ENCODE results near the gene SHISA9.

Gene SHISA9

GRCh38 chr16:12999368-12999767 is 98.0 kb downstream of the SHISA9 start:
- Histone ChIP-seq H4K91ac (ENCODE audit: low read length) (no peak overlapping the region), H3K27me3 (ENCODE audit: control insufficient read depth in 1 of 2, insufficient read depth in 1 of 2, low read length in 2 of 2) (no peaks in the 10 kb centered on the region), H3K4me1 (ENCODE audit: control insufficient read depth, insufficient read depth, low read depth, low read length) (no peaks in the 10 kb centered on the region), H3K14ac (ENCODE audit: low read length in 2 of 2) (no peak overlapping the region), H3K27ac (ENCODE audit: low read length, poor library complexity, severe bottlenecking) (no peak overlapping the region), H2BK12ac (ENCODE audit: low read length in 2 of 2) (no peak overlapping the region), H3K36me3 (ENCODE audit: control insufficient read depth in 1 of 2, insufficient read depth in 2 of 2, low read depth in 1 of 2, low read length in 2 of 2) (no peaks in the 10 kb centered on the region), H3K9ac (ENCODE audit: low read length) (no peak overlapping the region), H4K8ac (ENCODE audit: low read length) (no peak overlapping the region), H2BK120ac (ENCODE audit: low read depth, low read length) (no peak overlapping the region), H3K4ac (ENCODE audit: low read depth in 1 of 2, low read length in 2 of 2) (no peak overlapping the region), H3K4me2 (ENCODE audit: low read length, poor library complexity, severe bottlenecking) (no peak overlapping the region), H3K79me1 (replicated peaks; ENCODE audit: low read length, poor library complexity, severe bottlenecking) (no peaks in the 10 kb centered on the region), H2BK5ac (ENCODE audit: low read depth, low read length, poor library complexity, severe bottlenecking) (no peak overlapping the region), H2BK15ac (ENCODE audit: low read depth, poor library complexity, severe bottlenecking) (no peak overlapping the region), H2AFZ (ENCODE audit: low read depth, low read length) (no peak overlapping the region), H3K23ac (ENCODE audit: low read length in 2 of 2) (no peak overlapping the region), H3K4me3 (ENCODE audit: insufficient read depth in 1 of 2, low read depth in 1 of 2, low read length in 2 of 2) (no peak overlapping the region), H3K18ac (ENCODE audit: low read depth in 1 of 2, low read length in 2 of 2) (no peak overlapping the region), H2AK5ac (ENCODE audit: low read length, severe bottlenecking) (no peak overlapping the region), H3K9me3 (ENCODE audit: control insufficient read depth, low read length) (peaks cover 7% of the 10 kb centered on the region)
- WGBS: 72% methylated on average over 3 of the region's 3 CpGs
- DNase-seq: no peak

GRCh38 chr16:13005721-13006247 is 104.4 kb downstream of the SHISA9 start:
- Histone ChIP-seq H3K4me2 (ENCODE audit: low read length, poor library complexity, severe bottlenecking) (no peak overlapping the region), H4K8ac (ENCODE audit: low read length) (no peak overlapping the region), H2BK12ac (ENCODE audit: low read length in 2 of 2) (no peak overlapping the region), H3K27me3 (ENCODE audit: control insufficient read depth in 1 of 2, insufficient read depth in 1 of 2, low read length in 2 of 2) (no peaks in the 10 kb centered on the region), H2BK15ac (ENCODE audit: low read depth, poor library complexity, severe bottlenecking) (no peak overlapping the region), H3K36me3 (ENCODE audit: control insufficient read depth in 1 of 2, insufficient read depth in 2 of 2, low read depth in 1 of 2, low read length in 2 of 2) (no peaks in the 10 kb centered on the region), H3K9me3 (ENCODE audit: control insufficient read depth, low read length) (no peaks in the 10 kb centered on the region), H2BK120ac (ENCODE audit: low read depth, low read length) (no peak overlapping the region), H3K18ac (ENCODE audit: low read depth in 1 of 2, low read length in 2 of 2) (no peak overlapping the region), H2BK5ac (ENCODE audit: low read depth, low read length, poor library complexity, severe bottlenecking) (no peak overlapping the region), H3K9ac (ENCODE audit: low read length) (no peak overlapping the region), H4K91ac (ENCODE audit: low read length) (no peak overlapping the region), H3K79me1 (replicated peaks; ENCODE audit: low read length, poor library complexity, severe bottlenecking) (no peaks in the 10 kb centered on the region), H2AFZ (ENCODE audit: low read depth, low read length) (no peak overlapping the region), H3K4me1 (ENCODE audit: control insufficient read depth, insufficient read depth, low read depth, low read length) (no peaks in the 10 kb centered on the region), H2AK5ac (ENCODE audit: low read length, severe bottlenecking) (no peak overlapping the region), H3K4me3 (ENCODE audit: insufficient read depth in 1 of 2, low read depth in 1 of 2, low read length in 2 of 2) (no peak overlapping the region), H3K27ac (ENCODE audit: low read length, poor library complexity, severe bottlenecking) (no peak overlapping the region), H3K4ac (ENCODE audit: low read depth in 1 of 2, low read length in 2 of 2) (no peak overlapping the region), H3K14ac (ENCODE audit: low read length in 2 of 2) (no peak overlapping the region), H3K23ac (ENCODE audit: low read length in 2 of 2) (no peak overlapping the region)
- DNase-seq: no peak
- WGBS: 84% methylated on average over 12 of the region's 12 CpGs

DNA sequence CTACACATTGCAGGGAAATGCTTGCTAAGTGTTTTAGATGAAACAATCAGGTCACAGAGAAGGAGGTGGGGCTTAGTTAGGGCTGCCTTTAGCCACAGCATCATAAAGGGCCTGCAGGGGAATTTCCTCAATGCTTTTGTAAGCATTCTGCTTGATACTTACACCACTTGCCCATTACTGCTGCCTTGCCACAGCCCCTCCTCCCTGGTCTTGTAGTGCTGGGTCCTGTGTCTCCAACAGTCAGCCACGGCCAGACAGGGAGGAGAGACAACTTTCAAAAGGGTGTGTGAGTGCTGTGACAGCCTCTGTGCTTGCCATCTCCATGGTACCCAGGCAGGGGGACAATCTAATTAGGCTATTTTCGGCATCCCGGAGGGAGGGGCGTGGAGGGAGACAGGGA is 111.2 kb downstream of the SHISA9 start:
- Histone ChIP-seq H2BK15ac (ENCODE audit: low read depth, poor library complexity, severe bottlenecking) (no peak overlapping the region), H2BK12ac (ENCODE audit: low read length in 2 of 2) (no peak overlapping the region), H3K23ac (ENCODE audit: low read length in 2 of 2) (no peak overlapping the region), H3K79me1 (replicated peaks; ENCODE audit: low read length, poor library complexity, severe bottlenecking) (no peaks in the 10 kb centered on the region), H3K18ac (ENCODE audit: low read depth in 1 of 2, low read length in 2 of 2) (no peak overlapping the region), H4K91ac (ENCODE audit: low read length) (no peak overlapping the region), H4K8ac (ENCODE audit: low read length) (no peak overlapping the region), H2AK5ac (ENCODE audit: low read length, severe bottlenecking) (no peak overlapping the region), H3K4ac (ENCODE audit: low read depth in 1 of 2, low read length in 2 of 2) (no peak overlapping the region), H3K4me1 (ENCODE audit: control insufficient read depth, insufficient read depth, low read depth, low read length) (no peaks in the 10 kb centered on the region), H3K27me3 (ENCODE audit: control insufficient read depth in 1 of 2, insufficient read depth in 1 of 2, low read length in 2 of 2) (no peaks in the 10 kb centered on the region), H3K9ac (ENCODE audit: low read length) (no peak overlapping the region), H3K14ac (ENCODE audit: low read length in 2 of 2) (no peak overlapping the region), H2AFZ (ENCODE audit: low read depth, low read length) (no peak overlapping the region), H3K27ac (ENCODE audit: low read length, poor library complexity, severe bottlenecking) (no peak overlapping the region), H3K36me3 (ENCODE audit: control insufficient read depth in 1 of 2, insufficient read depth in 2 of 2, low read depth in 1 of 2, low read length in 2 of 2) (no peaks in the 10 kb centered on the region), H3K4me3 (ENCODE audit: insufficient read depth in 1 of 2, low read depth in 1 of 2, low read length in 2 of 2) (no peak overlapping the region), H2BK120ac (ENCODE audit: low read depth, low read length) (no peak overlapping the region), H2BK5ac (ENCODE audit: low read depth, low read length, poor library complexity, severe bottlenecking) (no peak overlapping the region), H3K9me3 (ENCODE audit: control insufficient read depth, low read length) (no peaks in the 10 kb centered on the region), H3K4me2 (ENCODE audit: low read length, poor library complexity, severe bottlenecking) (no peak overlapping the region)
- DNase-seq: no peak
- WGBS: 20% methylated on average over 3 of the region's 4 CpGs

DNA sequence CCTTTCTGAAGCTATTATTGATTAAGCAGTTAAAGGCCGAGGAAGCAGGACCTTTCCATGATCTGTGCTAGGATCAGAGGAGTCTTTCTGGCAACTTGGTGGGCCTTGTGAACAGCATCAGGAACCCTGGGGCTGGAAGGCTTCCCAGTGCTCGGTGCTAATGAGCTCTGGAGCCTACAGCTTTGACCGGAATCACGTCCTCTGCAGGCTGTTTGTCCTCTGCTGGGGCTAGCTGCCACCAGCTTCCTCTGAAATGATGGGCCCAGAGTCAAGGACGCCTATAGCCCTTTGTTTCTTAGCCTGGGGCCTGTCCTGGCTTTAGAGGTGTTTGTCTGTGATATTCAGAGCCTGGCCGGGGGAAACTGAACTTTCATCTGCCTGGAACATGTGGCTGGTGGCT is 111.6 kb downstream of the SHISA9 start:
- no peak overlapping the region for H4K91ac ChIP-seq (ENCODE audit: low read length)

More for the DNA sequence above, 111.6 kb downstream of the SHISA9 start:
- Histone ChIP-seq H2AK5ac (ENCODE audit: low read length, severe bottlenecking) (no peak overlapping the region), H3K9me3 (ENCODE audit: control insufficient read depth, low read length) (no peaks in the 10 kb centered on the region), H3K4me1 (ENCODE audit: control insufficient read depth, insufficient read depth, low read depth, low read length) (no peaks in the 10 kb centered on the region), H2AFZ (ENCODE audit: low read depth, low read length) (no peak overlapping the region), H3K27ac (ENCODE audit: low read length, poor library complexity, severe bottlenecking) (no peak overlapping the region), H3K27me3 (ENCODE audit: control insufficient read depth in 1 of 2, insufficient read depth in 1 of 2, low read length in 2 of 2) (no peaks in the 10 kb centered on the region), H3K36me3 (ENCODE audit: control insufficient read depth in 1 of 2, insufficient read depth in 2 of 2, low read depth in 1 of 2, low read length in 2 of 2) (no peaks in the 10 kb centered on the region), H2BK15ac (ENCODE audit: low read depth, poor library complexity, severe bottlenecking) (no peak overlapping the region), H3K4me3 (ENCODE audit: insufficient read depth in 1 of 2, low read depth in 1 of 2, low read length in 2 of 2) (no peak overlapping the region), H4K8ac (ENCODE audit: low read length) (no peak overlapping the region), H2BK12ac (ENCODE audit: low read length in 2 of 2) (no peak overlapping the region), H3K79me1 (replicated peaks; ENCODE audit: low read length, poor library complexity, severe bottlenecking) (no peaks in the 10 kb centered on the region), H3K23ac (ENCODE audit: low read length in 2 of 2) (no peak overlapping the region), H2BK120ac (ENCODE audit: low read depth, low read length) (no peak overlapping the region), H3K18ac (ENCODE audit: low read depth in 1 of 2, low read length in 2 of 2) (no peak overlapping the region), H3K4me2 (ENCODE audit: low read length, poor library complexity, severe bottlenecking) (no peak overlapping the region), H3K4ac (ENCODE audit: low read depth in 1 of 2, low read length in 2 of 2) (no peak overlapping the region), H2BK5ac (ENCODE audit: low read depth, low read length, poor library complexity, severe bottlenecking) (no peak overlapping the region), H3K14ac (ENCODE audit: low read length in 2 of 2) (no peak overlapping the region), H3K9ac (ENCODE audit: low read length) (no peak overlapping the region)
- WGBS: 39% methylated on average over 6 of the region's 6 CpGs
- DNase-seq: no peak

Measured in mesenchymal stem cell (in vitro differentiated cells and primary cell).